Cerebellar cortex (tissue), 1 donor: ENCODE results near the gene LRRC41.
"Not testable (repeated sequence)": the region's sequence is repeated elsewhere in the genome, so short reads cannot be mapped to it uniquely, and the experiment has no call there.

Experiments used
- DNase-seq: peaks from one replicate; pipeline ENCODE4 v3.0.0-alpha.2; 2015; ENCODE audit warnings: low spot score

The LRRC41 gene

DNA sequence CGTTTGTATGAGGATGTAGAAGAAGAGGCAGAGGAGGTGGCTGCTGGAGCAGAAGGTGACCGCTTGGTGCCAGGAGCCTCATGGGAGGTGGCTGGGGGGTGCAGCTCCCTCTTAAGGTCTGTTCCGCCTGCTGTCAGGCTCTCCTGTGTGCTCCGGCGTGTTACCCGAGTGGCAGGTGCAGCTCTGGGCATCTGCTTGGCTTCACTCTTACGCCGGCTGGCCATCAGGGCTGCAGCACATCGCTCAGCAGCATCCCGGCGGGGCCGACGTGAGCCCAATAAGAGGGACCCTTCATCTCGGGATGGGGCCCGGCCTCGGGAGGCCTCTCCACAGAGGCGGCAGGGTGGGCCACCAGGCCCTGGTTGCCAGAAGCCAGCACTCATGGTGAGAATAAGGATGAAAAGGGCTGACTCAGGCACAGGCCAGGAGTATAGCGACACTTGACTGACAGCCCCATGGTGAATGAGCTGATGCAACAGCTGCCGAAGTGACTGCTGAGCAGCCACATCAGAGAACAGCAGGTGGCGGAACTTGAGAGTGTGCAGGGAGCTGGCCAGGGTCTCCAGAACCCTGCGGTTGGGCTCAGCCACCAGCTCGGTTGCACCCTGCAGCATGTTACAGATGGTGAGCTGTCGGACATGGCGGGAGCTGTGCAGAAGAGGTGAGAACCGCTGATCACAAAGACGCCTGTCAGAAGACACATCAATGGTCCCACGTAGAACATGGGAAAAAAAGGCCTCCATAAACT lies 17.5 kb downstream of the LRRC41 start:
- DNase-seq = no peak

GRCh38 chr1:46284597-46285564 lies 18.5 kb downstream of the LRRC41 start:
- DNase-seq = no peak

DNA sequence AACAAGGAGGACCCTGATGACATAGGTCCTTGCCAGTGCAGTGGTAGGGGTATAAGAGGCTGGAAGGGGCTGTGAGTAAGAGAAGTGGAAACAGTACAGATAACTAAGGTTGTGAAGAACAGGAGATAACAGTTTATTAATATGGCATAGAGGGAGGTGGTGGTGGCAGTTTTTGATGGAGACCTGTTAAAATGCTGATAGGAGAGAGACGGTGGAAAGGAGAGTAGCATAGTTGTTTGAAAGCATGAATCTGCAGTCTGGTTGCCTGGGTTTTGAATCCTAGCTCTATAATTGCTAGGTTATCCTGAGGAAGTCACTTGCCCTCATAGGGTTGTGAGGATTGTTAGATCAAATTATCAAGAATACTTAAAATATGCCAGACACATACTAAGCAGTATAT lies 19.4 kb downstream of the LRRC41 start:
- no peak for DNase-seq

DNA sequence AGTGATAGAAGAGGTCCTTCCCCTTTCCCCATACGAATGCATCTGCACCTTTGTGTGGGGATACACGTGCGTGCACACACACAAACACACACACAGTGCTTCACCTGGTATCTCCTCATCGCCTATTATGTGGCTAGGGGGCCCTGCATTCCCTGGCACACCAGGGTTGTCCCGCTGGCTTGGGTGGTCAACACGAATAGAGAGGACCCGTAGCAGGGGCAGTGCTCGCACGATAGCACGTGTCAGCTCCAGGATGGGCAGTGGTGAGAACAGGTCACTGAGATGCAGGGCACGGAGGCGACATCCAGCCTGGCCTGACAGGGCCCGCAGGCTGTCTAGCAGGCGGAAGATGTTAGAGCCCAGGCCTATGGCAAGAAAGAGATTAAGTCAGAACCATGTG lies 22.4 kb downstream of the LRRC41 start:
- DNase-seq = no peak

- DNase-seq = no peak
Measured at GRCh38 chr1:46280092-46280491, 23.3 kb downstream of the LRRC41 start.

DNA sequence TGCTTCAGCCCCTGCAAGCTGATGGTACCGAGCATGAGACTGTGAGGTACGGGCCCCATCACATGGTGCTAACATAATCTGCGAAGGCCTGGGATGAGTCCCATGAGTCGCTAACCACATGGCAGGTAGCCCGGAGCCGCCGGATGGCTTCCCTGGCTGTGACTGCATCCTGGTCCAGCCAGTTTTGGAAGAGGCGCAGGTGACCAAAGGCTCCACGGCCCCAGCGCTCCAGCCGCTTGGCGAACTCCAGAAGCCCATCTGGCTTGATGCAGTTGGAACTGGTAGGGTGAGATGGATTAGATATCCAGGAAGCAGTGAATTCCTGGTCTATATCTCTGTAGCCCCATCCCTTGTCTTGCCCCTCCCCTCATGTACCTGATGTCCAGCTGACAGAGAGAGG lies 24.6 kb downstream of the LRRC41 start:
- peak; percentile 81 for DNase-seq

DNA sequence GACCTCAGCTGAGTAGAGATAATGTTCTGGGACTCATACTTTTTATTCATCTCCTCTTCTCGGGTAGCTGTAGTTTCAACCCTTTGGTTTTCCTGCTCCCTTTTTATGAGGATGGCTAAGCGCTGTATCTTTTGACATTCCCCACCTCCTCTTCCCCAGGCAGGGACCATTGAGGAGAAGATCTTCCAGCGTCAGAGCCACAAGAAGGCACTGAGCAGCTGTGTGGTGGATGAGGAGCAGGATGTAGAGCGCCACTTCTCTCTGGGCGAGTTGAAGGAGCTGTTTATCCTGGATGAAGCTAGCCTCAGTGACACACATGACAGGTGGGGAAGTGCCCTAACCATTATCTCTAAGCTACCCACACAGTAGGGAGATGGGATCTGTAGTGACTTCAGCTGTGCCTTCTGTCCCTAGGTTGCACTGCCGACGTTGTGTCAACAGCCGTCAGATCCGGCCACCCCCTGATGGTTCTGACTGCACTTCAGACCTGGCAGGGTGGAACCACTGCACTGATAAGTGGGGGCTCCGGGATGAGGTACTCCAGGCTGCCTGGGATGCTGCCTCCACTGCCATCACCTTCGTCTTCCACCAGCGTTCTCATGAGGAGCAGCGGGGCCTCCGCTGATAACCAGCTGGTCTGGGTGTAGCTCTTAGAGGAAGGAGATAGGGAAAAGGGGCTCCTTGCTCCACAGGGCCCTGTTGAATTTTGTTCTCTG lies 25.6 kb downstream of the LRRC41 start:
- no peak for DNase-seq

DNA sequence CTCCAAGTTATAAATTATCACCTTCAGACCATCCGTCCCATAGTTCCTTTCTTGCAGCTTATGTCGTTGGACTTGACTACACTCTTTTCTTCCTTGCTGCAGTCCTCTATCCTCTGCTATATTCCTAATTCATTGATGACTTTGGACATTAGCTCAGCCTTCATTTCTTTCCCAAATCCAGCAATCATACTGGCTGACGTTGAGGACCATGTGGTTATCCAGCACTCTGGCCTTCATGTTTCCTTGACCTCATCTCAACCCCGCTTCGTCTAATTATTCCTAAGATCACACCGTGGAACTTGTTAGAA lies 28.4 kb downstream of the LRRC41 start:
- no peak for DNase-seq

DNA sequence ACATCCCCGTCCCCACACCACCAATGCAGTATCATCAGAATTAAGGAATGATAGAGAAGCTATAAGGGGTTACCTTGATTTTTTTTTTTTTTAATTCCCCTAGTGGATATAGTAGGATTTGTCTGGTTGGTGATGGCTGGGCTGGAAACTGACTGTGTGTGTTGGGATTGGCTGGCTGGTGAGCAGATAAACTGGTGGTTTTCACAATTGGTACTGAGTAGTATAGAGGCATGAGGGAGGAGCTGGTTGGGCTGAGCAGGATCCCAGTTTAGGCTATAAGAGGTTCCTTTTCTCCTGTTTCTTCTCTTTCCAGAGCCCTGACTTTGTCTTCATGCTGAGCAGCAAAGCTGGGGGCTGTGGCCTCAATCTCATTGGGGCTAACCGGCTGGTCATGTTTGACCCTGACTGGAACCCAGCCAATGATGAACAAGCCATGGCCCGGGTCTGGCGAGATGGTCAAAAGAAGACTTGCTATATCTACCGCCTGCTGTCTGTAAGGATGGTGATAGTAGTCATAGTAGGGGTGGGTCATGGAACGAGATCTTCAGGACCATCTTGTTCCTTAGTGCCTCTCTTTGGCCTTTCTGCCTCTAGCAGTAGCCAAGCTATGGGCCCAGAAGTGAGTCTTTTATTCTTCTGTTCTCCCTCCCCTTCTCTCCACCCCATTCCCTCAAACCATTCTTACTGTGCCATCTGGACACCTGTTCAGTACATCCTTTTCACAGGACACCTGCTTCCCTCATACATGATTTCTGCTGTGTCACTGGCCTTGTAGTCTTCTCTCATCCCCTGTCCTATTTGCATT lies 29.0 kb downstream of the LRRC41 start:
- no peak for DNase-seq

- no peak for DNase-seq
Measured at GRCh38 chr1:46268578-46268977, 34.8 kb downstream of the LRRC41 start.

- DNase-seq = no peak
Measured at GRCh38 chr1:46263146-46263545, 40.3 kb downstream of the LRRC41 start.

DNA sequence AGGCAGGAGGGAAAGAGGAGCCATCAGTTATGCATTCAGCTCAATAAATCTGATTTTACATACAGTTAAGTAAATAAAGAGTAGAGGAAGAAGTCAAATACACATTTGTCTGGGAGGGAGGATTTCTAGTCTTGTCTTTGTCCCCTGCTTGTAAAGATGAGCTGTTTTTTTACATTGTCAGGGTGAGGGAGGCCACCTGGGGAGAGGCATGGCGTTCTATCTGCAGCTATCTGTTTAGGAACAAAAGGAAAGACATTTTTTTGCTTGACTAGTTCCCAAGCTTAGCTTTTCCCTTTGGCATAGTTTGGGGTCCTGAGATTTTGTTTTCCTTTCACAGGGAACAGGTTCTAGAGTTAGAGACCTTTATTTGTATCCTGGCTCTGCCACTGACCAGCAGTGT lies 40.9 kb downstream of the LRRC41 start:
- no peak for DNase-seq

DNA sequence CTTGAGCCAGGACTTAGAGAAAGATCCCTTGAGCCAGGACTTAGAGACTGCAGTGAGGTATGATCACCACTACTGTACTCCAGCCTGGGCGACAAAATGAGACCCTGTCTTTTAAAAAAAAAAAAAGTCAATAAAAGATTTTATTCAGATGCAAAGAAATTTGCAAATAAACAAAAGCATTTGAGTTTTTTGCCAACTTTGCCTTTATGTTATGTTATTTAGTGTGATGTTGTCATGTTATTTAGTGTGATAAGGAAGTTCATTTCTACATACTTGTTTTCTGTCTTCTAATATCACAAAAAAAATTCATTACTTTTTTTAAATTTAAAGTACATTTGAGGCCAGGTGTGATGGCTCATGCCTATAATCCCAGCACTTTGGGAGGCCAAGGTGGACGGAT lies 46.9 kb downstream of the LRRC41 start:
- DNase-seq = no peak

GRCh38 chr1:46254668-46255067 lies 48.7 kb downstream of the LRRC41 start:
- no peak for DNase-seq

GRCh38 chr1:46248122-46248920 lies 55.1 kb downstream of the LRRC41 start:
- peak; percentile 28 for DNase-seq

DNA sequence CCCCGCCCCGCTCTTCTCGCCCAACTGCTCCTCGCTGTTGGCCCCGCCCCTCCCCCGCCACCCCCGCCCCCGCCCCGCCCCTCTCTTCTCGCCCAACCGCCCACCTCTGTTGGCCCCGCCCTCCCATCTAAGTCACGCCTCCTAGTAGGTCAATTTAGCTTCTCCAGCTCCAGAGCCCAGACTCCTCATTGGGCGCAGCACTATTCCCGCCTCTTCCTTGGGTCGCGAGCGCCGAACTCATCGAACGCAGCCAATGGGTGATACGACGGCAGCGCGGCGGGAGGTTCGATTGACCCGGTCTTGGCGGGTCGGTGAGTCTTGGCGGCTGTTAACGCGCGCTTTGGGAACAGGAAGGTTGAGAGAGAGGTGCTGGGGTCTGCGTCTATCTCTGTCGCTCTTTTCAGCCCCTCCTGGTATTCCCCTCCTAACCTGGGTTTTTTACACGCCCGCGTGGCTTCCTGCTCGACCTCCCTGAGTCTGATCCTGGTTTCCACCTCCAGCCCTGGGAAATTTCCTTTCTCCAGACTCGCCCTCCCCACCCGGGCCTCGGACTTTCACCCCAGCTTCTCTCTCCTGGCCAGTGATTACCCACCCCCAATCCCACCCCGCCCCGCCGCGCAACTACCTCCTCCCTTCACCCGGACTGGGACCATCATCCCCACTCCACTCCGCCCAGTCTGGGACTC lies 55.8 kb downstream of the LRRC41 start, which contains the start of gene RAD54L:
RAD54L (plus strand) TSS at position 328 of the 686 bp plus-strand sequence. CDS start 643 bp downstream, outside the sequence.
- peak; percentile 99 for DNase-seq

GRCh38 chr1:46246548-46247435 lies 56.6 kb downstream of the LRRC41 start:
- DNase-seq = no peak

GRCh38 chr1:46246136-46246535 lies 57.3 kb downstream of the LRRC41 start:
- not testable (repeated sequence) for DNase-seq
